Activated CD4-positive, alpha-beta T cell treated with anti-CD3 and anti-CD28 coated beads for 4 hours (primary cell): Measurements from ENCODE around the gene SLC38A2.
A peak's percentile ranks its signal among the peaks of the same experiment; 100 is the strongest.

ENCODE experiments used
- DNase-seq, 2 donors: peaks; one replicate each; pipeline ENCODE4 v3.0.0-alpha.2; 2020

SLC38A2 gene

GRCh38 chr12:46391630-46392029, 19.1 kb upstream of the SLC38A2 start:
- DNase-seq, result no peak

GRCh38 chr12:46390881-46391280, 18.3 kb upstream of the SLC38A2 start:
- no peak for DNase-seq

GRCh38 chr12:46390304-46390703, 17.7 kb upstream of the SLC38A2 start:
- DNase-seq, result no peak

- no peak for DNase-seq
These were observed 16.6 kb upstream of the SLC38A2 start for GRCh38 chr12:46389031-46389616.

GRCh38 chr12:46388427-46389021, 16.0 kb upstream of the SLC38A2 start:
- DNase-seq, result no peak

- no peak for DNase-seq
These were observed 15.1 kb upstream of the SLC38A2 start for GRCh38 chr12:46387670-46388069.

GRCh38 chr12:46386877-46387629, 14.5 kb upstream of the SLC38A2 start:
- no peak for DNase-seq

GRCh38 chr12:46386360-46386867, 13.8 kb upstream of the SLC38A2 start:
- DNase-seq, result no peak

GRCh38 chr12:46385438-46385837, 12.9 kb upstream of the SLC38A2 start:
- DNase-seq, result no peak

- DNase-seq, result no peak
These were observed 12.1 kb upstream of the SLC38A2 start for GRCh38 chr12:46384451-46385309.

GRCh38 chr12:46383654-46384450, 11.3 kb upstream of the SLC38A2 start:
- DNase-seq, result peak; percentile 62 to 71

GRCh38 chr12:46382964-46383653, 10.5 kb upstream of the SLC38A2 start:
- peak; percentile 94 to 95 for DNase-seq

GRCh38 chr12:46382408-46382963, 9.9 kb upstream of the SLC38A2 start:
- no peak for DNase-seq

- DNase-seq, result no peak
These were observed 8.3 kb upstream of the SLC38A2 start for GRCh38 chr12:46380881-46381280.

GRCh38 chr12:46380022-46380796, 7.6 kb upstream of the SLC38A2 start:
- DNase-seq, result no peak

- DNase-seq, result no peak
These were observed 6.8 kb upstream of the SLC38A2 start for GRCh38 chr12:46379352-46379751.

GRCh38 chr12:46378530-46378929, 6.0 kb upstream of the SLC38A2 start:
- no peak for DNase-seq

- no peak for DNase-seq
These were observed 5.1 kb upstream of the SLC38A2 start for GRCh38 chr12:46377678-46378077.

- no peak for DNase-seq
These were observed 4.0 kb upstream of the SLC38A2 start for GRCh38 chr12:46376579-46376978.

GRCh38 chr12:46374711-46375110, 2.1 kb upstream of the SLC38A2 start:
- no peak for DNase-seq
